NB4 (cell line): ENCODE results near the gene SLC22A17.

Experiments used
- POLR2A ChIP-seq: IDR thresholded peaks from 2 replicates; pipeline ENCODE4 v1.6.1; 2011; ENCODE audit warnings: mild to moderate bottlenecking; ENCODE audit not compliant: insufficient read length; ENCODE audit errors: extremely low read depth
- TF ChIP-seq, protein P1 (sequence below): IDR thresholded peaks from one replicate; pipeline ENCODE4 v1.5.1; 2012; ENCODE audit warnings: low read depth, low read length

GRCh38 chr14:23349156-23349845, 3.4 kb downstream of the SLC22A17 start:
- TF ChIP-seq, protein P1, sequence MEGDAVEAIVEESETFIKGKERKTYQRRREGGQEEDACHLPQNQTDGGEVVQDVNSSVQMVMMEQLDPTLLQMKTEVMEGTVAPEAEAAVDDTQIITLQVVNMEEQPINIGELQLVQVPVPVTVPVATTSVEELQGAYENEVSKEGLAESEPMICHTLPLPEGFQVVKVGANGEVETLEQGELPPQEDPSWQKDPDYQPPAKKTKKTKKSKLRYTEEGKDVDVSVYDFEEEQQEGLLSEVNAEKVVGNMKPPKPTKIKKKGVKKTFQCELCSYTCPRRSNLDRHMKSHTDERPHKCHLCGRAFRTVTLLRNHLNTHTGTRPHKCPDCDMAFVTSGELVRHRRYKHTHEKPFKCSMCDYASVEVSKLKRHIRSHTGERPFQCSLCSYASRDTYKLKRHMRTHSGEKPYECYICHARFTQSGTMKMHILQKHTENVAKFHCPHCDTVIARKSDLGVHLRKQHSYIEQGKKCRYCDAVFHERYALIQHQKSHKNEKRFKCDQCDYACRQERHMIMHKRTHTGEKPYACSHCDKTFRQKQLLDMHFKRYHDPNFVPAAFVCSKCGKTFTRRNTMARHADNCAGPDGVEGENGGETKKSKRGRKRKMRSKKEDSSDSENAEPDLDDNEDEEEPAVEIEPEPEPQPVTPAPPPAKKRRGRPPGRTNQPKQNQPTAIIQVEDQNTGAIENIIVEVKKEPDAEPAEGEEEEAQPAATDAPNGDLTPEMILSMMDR: no peak
- TF ChIP-seq POLR2A: no peak
